ENCODE measurements around the gene PRKAG2.

DNA sequence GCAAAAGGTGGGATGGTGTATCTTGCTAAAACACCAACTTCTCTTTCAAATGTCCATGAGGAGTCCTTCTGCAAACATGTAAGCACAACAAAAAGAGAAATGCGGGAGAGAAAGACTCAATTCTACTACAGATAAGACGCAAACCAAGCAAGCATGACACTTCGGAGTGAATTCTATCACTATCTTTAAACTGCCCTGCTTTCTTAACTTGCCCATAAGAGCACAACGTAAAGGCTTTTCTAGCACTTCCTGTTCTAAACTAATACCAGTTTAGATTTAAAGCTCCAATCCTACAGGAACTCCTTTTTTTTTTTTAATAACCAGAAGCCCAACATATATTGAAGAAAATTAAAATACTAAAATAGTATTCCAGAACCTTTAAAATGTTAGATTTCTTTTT is 365.6 kb downstream of the PRKAG2 start:
- TF ChIP-seq EZH2phosphoT487 (IDR thresholded peaks at IDR 0.05; ENCODE audit: insufficient read depth, low read depth) (no peak), EZH2 (IDR thresholded peaks at IDR 0.05; ENCODE audit: insufficient read depth, poor library complexity, severe bottlenecking) (no peak)
